ENCODE results near the gene RAMP1. TPM values are rescaled to one million over a fixed set of nuclear protein-coding genes. Genes with fewer than 3 reads are reported as not detected.

Gene RAMP1
- total and polyA plus RNA-seq, 8 donors, result 53.3 to 87.6 (median 61.7) TPM

- 96 to 97% methylated on average over 10 of the region's 10 CpGs for WGBS, 2 donors
- peaks cover 0 to 2% (median 0%) of the 10 kb centered on the region in 3 donors for H3K36me3 ChIP-seq
- no peak for TF ChIP-seq CTCF (IDR thresholded peaks at IDR 0.05)
- peaks cover 0 to 18% (median 5%) of the 10 kb centered on the region in 3 donors for H3K4me1 ChIP-seq
- intact Hi-C loops (cut with DNase I), result no loop called here
- DNase-seq (peak in 2 of 6 donors; percentile 19 to 37), ATAC-seq (no peak), FAIRE-seq (no peak)
- H3K27ac ChIP-seq, result no peak overlapping the region
- H3K9me3 ChIP-seq, result no peaks in the 10 kb centered on the region
- no peak overlapping the region for H3K4me3 ChIP-seq
- no peaks in the 10 kb centered on the region for H3K27me3 ChIP-seq
These were observed 30.4 kb downstream of the RAMP1 start for GRCh38 chr2:237889811-237890210.

DNA sequence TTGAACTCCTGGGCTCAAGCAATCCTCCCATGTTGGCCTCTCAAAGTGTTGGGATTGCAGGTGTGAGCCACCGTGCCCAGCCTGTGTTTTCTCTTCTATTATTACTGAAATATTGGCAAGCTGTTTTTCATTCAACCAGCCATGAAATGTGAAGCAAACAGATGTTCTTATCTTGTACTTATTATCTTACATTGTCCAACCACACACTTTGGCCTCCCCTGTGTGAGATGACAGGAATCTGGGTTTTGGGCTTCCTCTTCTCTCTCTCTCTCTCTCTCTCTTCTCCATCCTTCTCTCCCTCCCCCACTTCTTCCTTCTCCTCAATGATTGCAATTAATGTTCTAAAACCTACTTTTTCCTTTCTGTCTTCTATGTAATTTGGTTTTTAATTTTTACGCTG is 33.1 kb downstream of the RAMP1 start:
- H3K9me3 ChIP-seq, result no peaks in the 10 kb centered on the region
- H3K27ac ChIP-seq, result no peak overlapping the region
- H3K4me1 ChIP-seq, result peaks cover 0 to 18% (median 5%) of the 10 kb centered on the region in 3 donors
- FAIRE-seq (no peak), DNase-seq (no peak), ATAC-seq (no peak)
- no peaks in the 10 kb centered on the region for H3K27me3 ChIP-seq
- no peak overlapping the region for H3K4me3 ChIP-seq
- no peak for TF ChIP-seq CTCF (IDR thresholded peaks at IDR 0.05)
- intact Hi-C loops (cut with DNase I), result no loop called here
- 38% methylated on average over 2 of the region's 2 CpGs for WGBS, 2 donors
- H3K36me3 ChIP-seq, result no peaks in the 10 kb centered on the region

DNA sequence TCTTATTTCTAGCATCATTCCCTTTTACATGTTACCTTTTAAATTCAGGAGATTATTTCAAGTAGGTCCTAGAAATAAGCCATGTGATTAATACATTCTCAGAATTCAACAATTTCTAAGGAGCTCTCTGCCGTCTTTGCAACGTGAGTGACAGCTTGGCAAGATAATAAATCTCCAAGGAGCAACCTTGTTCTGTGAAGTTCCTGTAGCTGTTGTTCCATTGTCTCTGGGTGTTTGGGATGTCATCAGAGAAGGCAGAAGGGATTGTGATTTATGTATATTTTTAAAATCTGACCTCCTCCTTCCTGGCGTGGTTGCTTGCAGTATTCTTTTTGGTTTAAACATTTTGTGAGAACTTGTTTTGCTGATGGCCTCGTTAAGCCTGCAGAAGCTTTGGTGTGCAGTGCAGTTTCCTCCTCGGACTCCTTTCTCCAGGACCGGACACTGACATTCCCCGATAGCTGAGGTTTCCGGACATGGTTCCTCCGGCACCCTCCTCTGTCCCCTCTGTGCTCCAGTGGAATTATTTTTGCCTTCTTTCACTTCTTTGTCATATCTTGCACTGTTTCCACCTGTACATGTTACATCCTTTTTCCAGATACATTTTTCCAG is 33.7 kb downstream of the RAMP1 start:
- H3K9me3 ChIP-seq, result no peaks in the 10 kb centered on the region
- ATAC-seq (no peak), FAIRE-seq (no peak), DNase-seq (peak in 1 of 6 donors; percentile 11)
- WGBS, 2 donors, result 73 to 85% methylated on average over 9 of the region's 9 CpGs
- H3K4me3 ChIP-seq, result no peak overlapping the region
- no peak overlapping the region for H3K27ac ChIP-seq
- peaks cover 3 to 20% (median 7%) of the 10 kb centered on the region in 3 donors for H3K4me1 ChIP-seq
- no peak for TF ChIP-seq CTCF (IDR thresholded peaks at IDR 0.05)
- no peaks in the 10 kb centered on the region for H3K36me3 ChIP-seq
- intact Hi-C loops (cut with DNase I), result no loop called here
- no peaks in the 10 kb centered on the region for H3K27me3 ChIP-seq

- WGBS, 2 donors, result 94 to 95% methylated on average over 15 of the region's 15 CpGs
- no peaks in the 10 kb centered on the region for H3K9me3 ChIP-seq
- no peaks in the 10 kb centered on the region for H3K27me3 ChIP-seq
- H3K4me1 ChIP-seq, result peaks cover 16 to 29% (median 17%) of the 10 kb centered on the region in 3 donors
- no peak overlapping the region for H3K27ac ChIP-seq
- no peak for DNase-seq
- no peaks in the 10 kb centered on the region for H3K36me3 ChIP-seq
- no peak overlapping the region for H3K4me3 ChIP-seq
- intact Hi-C loops (cut with DNase I), result no loop called here
- no peak for ATAC-seq
- no peak for TF ChIP-seq CTCF (IDR thresholded peaks at IDR 0.05)
- no peak for FAIRE-seq
These were observed 35.1 kb downstream of the RAMP1 start for GRCh38 chr2:237894396-237894979.

DNA sequence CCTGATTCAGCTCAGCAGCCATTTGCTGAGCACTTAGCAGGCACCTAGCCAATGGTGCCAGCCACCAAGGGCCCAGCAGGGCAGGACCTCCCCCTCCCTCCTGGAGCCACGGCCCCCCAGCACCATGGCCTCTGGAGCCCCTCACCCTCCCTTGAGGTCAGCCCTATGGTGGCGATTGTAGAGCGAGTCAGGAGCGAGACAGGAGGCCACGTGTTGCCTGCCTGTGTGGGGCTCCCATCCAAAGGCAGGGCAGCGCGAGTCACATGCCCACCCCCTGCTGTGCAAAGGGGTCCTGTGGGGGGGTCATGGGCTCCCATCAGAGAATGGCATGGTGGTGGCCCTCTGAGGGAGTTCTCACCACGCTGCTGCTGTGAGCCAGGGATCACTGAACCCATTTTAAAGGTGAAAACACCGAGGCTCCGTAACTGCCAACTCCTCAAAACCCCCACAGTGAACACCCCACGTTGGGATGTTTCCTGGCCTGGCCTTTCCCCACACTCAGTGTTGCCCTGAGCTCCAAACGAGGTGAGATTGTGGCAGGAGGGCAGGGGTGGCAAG is 35.6 kb downstream of the RAMP1 start:
- no peaks in the 10 kb centered on the region for H3K27me3 ChIP-seq
- ATAC-seq, result no peak
- H3K36me3 ChIP-seq, result no peaks in the 10 kb centered on the region
- peak in 1 of 6 donors; percentile 51 for DNase-seq
- 91 to 93% methylated on average over 12 of the region's 12 CpGs for WGBS, 2 donors
- intact Hi-C loops (cut with DNase I), result no loop called here
- no peak for FAIRE-seq
- TF ChIP-seq CTCF (IDR thresholded peaks at IDR 0.05), result no peak
- no peaks in the 10 kb centered on the region for H3K9me3 ChIP-seq
- peak overlapping the region in 1 of 4 donors; percentile 32 for H3K27ac ChIP-seq
- no peak overlapping the region for H3K4me3 ChIP-seq
- peaks cover 17 to 29% (median 18%) of the 10 kb centered on the region in 3 donors for H3K4me1 ChIP-seq

All from pancreas (tissue), 10 donors.